Naive thymus-derived CD8-positive, alpha-beta T cell (primary cell): Measurements from ENCODE around the gene PRAME. TPM values are rescaled to one million over a fixed set of nuclear protein-coding genes. Genes with fewer than 3 reads are reported as not detected.
"Not testable (repeated sequence)": the region's sequence is repeated elsewhere in the genome, so short reads cannot be mapped to it uniquely, and the experiment has no call there.

Experiments
- ATAC-seq, 2 donors: fragments of 150-1000 bp; cut with Tn5 transposase in 1 of 2; sonication (Bioruptor Pico), chemical (Tn5 transposase) in 1 of 2; 1 replicate in 1 of 2; 2 replicates in 1 of 2; pipeline ENCODE4 v1.10.0; 2021; ENCODE audit warnings: mild to moderate bottlenecking in 2 of 2, moderate library complexity in 2 of 2
- POLR2A ChIA-PET: fragments of 350-600 bp; sonication (Branson Sonifier 250); formaldehyde crosslinking; loops from one replicate; lab custom pipeline; 2021; ENCODE audit warnings: antibody characterized with exemption; lab: Charles Lee
- DNase-seq, 10 donors: peaks; one replicate each; pipeline versions ENCODE4 v3.0.0 to v3.0.0-alpha.2; 2020 to 2022
- H3K27ac Mint-ChIP-seq, 10 donors: one replicate each; pipeline ENCODE4 v1.8.0; 2020 to 2022; ENCODE audit warnings: mild to moderate bottlenecking in 10 of 10, mixed read lengths in 10 of 10, moderate library complexity in 4 of 10, inconsistent platforms in 1 of 10
- H3K27me3 Mint-ChIP-seq, 5 donors: one replicate each; pipeline ENCODE4 v1.8.0; 2021 to 2022; ENCODE audit warnings: mixed read lengths in 5 of 5
- H3K36me3 Mint-ChIP-seq, 3 donors: one replicate each; pipeline ENCODE4 v1.8.0; 2020 to 2022; ENCODE audit warnings: mixed read lengths in 3 of 3, mild to moderate bottlenecking in 2 of 3, inconsistent platforms in 1 of 3
- H3K4me1 Mint-ChIP-seq, 4 donors: one replicate each; pipeline ENCODE4 v1.8.0; 2021 to 2022; ENCODE audit warnings: mixed read lengths in 4 of 4
- H3K4me3 Mint-ChIP-seq, 10 donors: one replicate each; pipeline ENCODE4 v1.8.0; 2020 to 2022; ENCODE audit warnings: mild to moderate bottlenecking in 10 of 10, mixed read lengths in 10 of 10, moderate library complexity in 6 of 10, inconsistent platforms in 1 of 10
- H3K9me3 Mint-ChIP-seq, 9 donors: one replicate each; pipeline ENCODE4 v1.8.0; 2020 to 2022; ENCODE audit warnings: mixed read lengths in 9 of 9, mild to moderate bottlenecking in 3 of 9, inconsistent platforms in 1 of 9, moderate library complexity in 1 of 9
- polyA plus RNA-seq, 3 donors: library from polyadenylated mRNA; unstranded; fragments of 300-500 nt; fragmentation: Illumina TruSeq; gene quantifications; one replicate each; pipeline ENCODE4 v1.2.3, GENCODE V29; 2021
- total RNA-seq, 8 experiments: library from RNA in 2 of 8; stranded (reverse) in 2 of 8; gene quantifications; one replicate each; pipeline ENCODE4 v1.2.3 and lab custom pipeline; 2021 to 2026

PRAME gene
- total and polyA plus RNA-seq, 5 experiments from 2014 or later = not detected

DNA sequence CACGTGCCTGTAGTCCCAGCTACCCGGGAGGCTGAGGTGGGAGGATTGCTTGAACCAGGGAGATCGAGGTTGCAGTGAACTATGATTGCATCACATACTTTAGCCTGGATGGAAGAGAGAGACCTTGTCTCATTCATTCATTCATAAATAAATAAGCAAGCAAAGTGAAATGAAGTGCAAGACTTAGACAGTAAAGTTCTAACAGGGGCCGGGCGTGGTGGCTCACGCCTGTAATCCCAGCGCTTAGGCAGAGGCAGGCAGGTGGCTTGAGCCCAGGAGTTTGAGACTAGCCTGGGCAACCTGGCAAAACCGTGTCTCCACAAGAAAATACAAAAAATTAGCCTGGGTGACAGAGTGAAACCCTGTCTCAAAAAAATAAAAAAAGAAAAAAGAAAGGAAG, 37.4 kb downstream of the PRAME start:
- POLR2A ChIA-PET = no interaction called here
- ATAC-seq = no peak
- Mint-ChIP-seq H3K4me1 (no peaks in the 10 kb centered on the region), H3K4me3 (no peak overlapping the region), H3K36me3 (no peaks in the 10 kb centered on the region), H3K9me3 (no peaks in the 10 kb centered on the region), H3K27me3 (peaks cover 15 to 28% (median 19%) of the 10 kb centered on the region in 5 donors), H3K27ac (peak overlapping the region in 1 of 10 donors; percentile 63)
- no peak for DNase-seq

DNA sequence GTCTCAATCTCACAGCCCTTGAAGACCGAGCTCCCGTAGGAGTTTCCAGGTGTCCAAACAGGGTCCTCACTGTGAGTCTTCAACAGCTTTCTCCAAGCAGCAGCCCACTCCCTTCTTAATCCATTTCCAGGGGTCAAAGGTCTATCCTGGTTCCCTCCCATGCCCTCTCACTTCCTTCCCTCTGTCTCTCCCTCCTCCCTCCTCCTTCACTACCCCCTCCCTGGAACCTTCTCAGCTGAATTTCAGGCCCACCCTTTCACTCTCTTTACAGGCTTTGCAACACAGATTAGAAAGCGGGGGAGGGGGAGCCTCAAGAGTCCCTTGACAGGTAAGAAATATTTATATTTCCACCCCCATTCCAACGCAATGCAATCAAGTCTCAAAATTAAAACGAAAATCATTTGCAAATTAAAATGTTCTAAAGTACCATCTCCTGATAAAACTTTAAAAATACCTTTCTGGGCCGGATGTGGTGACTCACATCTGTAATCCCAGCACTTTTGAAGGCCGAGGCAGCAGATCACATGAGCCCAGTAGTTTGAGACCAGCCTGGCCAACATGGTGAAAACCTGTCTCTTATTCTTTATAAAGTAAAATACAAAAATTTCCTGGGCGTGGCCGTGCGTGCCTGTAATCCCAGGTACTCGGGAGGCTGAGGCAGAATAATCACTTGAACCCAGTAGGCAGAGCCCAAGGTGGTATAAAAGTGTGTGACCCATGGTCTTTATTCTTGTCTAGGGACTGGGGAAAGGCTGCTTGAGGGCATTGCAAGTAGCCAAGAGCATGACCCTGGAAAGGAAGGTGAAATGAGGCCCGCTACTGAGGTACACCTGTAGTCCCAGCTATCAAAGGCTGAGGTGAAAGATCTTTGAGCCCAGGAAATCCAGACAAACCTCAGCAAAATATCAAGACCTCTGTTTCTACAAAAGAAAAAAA, 38.1 kb downstream of the PRAME start:
- no peaks in the 10 kb centered on the region for H3K4me1 Mint-ChIP-seq

DNA sequence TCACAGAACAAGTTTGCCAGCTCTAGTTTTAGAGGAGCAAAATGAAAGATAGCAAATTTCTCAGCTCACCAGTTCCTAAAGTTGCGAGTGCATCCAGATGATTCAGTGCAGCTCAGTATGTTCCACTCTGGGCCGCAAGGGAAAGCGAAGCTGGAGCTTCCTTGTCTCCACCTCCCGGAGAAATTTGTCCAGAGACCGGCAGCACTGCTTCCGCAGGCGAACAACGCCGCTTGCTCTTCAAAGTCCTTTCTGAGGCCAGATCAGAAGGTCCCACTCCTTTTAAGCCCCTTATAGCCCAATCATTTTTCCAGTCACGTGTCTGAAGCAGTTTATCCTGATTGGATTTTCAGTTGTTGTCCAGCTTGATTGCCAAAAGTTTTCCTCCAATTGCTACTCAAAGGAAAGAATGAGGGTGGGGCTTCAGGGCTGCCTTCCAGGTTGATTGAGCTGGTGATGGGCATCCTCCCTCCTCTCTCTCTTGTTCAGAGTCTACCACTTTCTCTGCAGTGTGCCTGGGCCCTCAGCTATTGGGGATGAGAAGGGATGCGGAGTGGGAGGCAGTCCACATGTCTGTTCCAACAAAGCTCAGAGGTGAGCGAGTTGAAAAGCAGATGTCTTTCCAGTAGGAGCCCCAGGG, 38.9 kb downstream of the PRAME start, which contains the start of gene ZNF280A:
Gene ZNF280A, minus strand, starts transcription at position 251 of the 637 bp plus-strand sequence. CDS start 4,640 bp downstream, outside the sequence.
- Mint-ChIP-seq H3K27me3 (peaks cover 19 to 35% (median 22%) of the 10 kb centered on the region in 5 donors), H3K36me3 (no peaks in the 10 kb centered on the region), H3K4me3 (no peak within 1 kb of the TSS), H3K9me3 (no peaks in the 10 kb centered on the region), H3K27ac (peak within 1 kb of the TSS in 2 of 10 donors; percentile 10 to 13), H3K4me1 (no peaks in the 10 kb centered on the region)
- DNase-seq (no peak), ATAC-seq (no peak)
- POLR2A ChIA-PET = no interaction called here

More for the DNA sequence above, 38.1 kb downstream of the PRAME start:
- Mint-ChIP-seq H3K27ac (peak overlapping the region in 1 of 10 donors; percentile 10), H3K4me3 (no peak overlapping the region), H3K36me3 (no peaks in the 10 kb centered on the region), H3K27me3 (peaks cover 21 to 35% (median 21%) of the 10 kb centered on the region in 5 donors), H3K9me3 (no peaks in the 10 kb centered on the region)
- POLR2A ChIA-PET = no interaction called here
- DNase-seq = no peak
- no peak for ATAC-seq

DNA sequence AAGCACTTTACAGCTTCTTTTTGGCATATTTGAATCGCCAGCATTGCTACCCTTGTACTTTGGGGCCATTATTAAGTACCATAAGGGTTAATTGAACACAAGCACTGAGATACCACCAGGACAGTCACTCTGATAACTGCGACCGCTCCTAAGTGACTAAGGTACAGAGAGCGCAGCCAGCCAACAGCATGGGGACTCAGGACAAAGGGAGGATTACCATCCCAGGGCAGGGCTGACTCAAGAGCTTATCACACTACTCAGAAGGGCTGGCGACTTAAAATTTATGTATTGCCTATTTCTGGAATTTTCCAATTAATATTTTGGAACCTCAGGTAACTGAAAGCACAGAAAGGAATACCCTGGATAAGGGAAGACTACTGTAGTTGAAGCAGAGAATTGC, 39.5 kb downstream of the PRAME start:
- DNase-seq = no peak
- Mint-ChIP-seq H3K4me3 (no peak overlapping the region), H3K27ac (no peak overlapping the region), H3K36me3 (no peaks in the 10 kb centered on the region), H3K4me1 (no peaks in the 10 kb centered on the region), H3K27me3 (peaks cover 21 to 39% (median 28%) of the 10 kb centered on the region in 5 donors), H3K9me3 (no peaks in the 10 kb centered on the region)
- ATAC-seq = no peak
- POLR2A ChIA-PET = no interaction called here

DNA sequence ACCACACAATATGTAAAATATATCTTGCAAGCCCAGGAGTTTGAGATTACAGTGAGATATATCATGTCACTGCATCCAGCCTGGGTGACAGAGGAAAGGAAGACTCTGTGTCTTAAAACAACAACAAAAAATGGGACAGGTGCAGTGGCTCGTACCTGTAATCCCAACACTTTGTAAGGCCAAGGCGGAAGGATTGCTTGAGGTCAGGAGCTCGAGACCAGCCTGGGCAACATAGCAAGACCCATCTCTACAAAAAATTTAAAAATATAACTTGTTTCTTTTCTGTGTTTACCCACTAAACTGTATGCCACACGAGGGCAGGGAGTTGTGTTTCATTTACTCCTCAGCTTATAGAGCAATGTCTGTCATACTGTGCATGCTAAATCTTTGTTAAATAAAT, 42.1 kb downstream of the PRAME start:
- no peak overlapping the region for H3K4me3 Mint-ChIP-seq
- no peaks in the 10 kb centered on the region for H3K36me3 Mint-ChIP-seq
- no peak for DNase-seq
- POLR2A ChIA-PET = no interaction called here
- no peak overlapping the region for H3K27ac Mint-ChIP-seq
- H3K9me3 Mint-ChIP-seq = no peaks in the 10 kb centered on the region
- no peak for ATAC-seq
- peaks cover 21 to 28% (median 27%) of the 10 kb centered on the region in 5 donors for H3K27me3 Mint-ChIP-seq
- no peaks in the 10 kb centered on the region for H3K4me1 Mint-ChIP-seq

DNA sequence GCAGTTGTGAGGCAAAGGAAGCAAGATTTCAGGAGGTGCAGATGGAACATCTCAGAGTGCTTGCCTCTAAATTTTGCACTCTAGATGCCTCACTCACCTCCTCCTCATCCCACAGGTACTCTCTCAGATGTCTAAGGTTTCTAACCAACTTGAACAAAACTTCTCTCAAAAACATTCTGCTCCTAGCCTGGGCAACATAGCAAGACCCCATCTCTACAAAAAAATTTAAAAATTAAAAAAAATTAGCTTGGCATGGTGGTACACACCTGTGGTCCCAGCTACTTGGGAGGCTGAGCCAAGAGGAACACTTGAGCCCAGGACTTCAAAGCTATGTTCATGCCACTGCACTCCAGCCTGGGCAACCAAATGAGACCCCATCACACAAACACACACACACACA, 43.2 kb downstream of the PRAME start:
- no peaks in the 10 kb centered on the region for H3K4me1 Mint-ChIP-seq
- peaks cover 0 to 5% (median 5%) of the 10 kb centered on the region in 3 donors for H3K36me3 Mint-ChIP-seq
- POLR2A ChIA-PET = no interaction called here
- ATAC-seq (no peak), DNase-seq (no peak)
- peaks cover 20 to 29% (median 27%) of the 10 kb centered on the region in 5 donors for H3K27me3 Mint-ChIP-seq
- no peak overlapping the region for H3K4me3 Mint-ChIP-seq
- no peak overlapping the region for H3K27ac Mint-ChIP-seq
- peaks cover 0 to 6% (median 0%) of the 10 kb centered on the region in 9 donors for H3K9me3 Mint-ChIP-seq

DNA sequence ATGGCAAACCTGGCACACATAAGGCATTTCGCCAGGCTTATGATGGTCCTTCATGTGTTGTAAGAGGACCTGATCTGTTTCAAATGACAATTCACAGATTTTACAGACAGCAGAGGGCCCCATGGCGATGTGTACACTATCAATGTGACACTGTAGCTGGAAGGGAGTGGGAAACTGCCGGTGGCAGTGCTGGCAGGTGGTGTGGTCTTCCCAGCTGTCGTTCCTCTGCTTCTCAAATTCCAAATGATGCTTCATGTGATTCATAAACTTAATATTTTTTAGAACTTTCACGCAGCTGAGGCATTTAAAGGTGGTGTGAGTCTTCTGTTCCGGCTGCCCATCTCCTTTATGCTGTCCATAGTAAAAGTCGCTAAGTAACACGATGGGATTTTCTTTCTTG, 44.6 kb downstream of the PRAME start:
- H3K27ac Mint-ChIP-seq, H3K4me3 Mint-ChIP-seq, DNase-seq, ATAC-seq, H3K4me1 Mint-ChIP-seq, H3K36me3 Mint-ChIP-seq, POLR2A ChIA-PET: not testable (repeated sequence)
- H3K9me3 Mint-ChIP-seq = peaks cover 0 to 13% (median 2%) of the 10 kb centered on the region in 9 donors
- H3K27me3 Mint-ChIP-seq = peaks cover 17 to 28% (median 23%) of the 10 kb centered on the region in 5 donors

DNA sequence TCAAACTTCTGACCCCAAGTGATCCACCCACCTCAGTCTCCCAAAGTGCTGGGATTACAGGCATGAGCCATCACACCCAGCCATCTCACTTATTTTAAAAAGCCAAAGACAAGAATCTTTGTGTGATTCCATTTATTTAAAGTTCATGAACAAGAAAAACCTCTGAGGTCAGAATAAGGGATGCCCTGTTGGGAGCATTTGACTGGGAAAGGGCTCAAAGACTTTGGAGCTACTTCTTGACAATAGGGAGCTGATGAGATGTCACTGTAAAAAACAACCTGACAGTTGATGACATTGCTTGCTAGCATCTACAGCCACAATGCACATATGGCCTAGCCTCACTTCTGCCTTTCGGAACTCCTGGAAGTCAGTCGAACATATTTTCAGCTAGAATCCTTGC, 45.4 kb downstream of the PRAME start:
- peaks cover 15 to 28% (median 22%) of the 10 kb centered on the region in 5 donors for H3K27me3 Mint-ChIP-seq
- peaks cover 2 to 3% (median 2%) of the 10 kb centered on the region in 4 donors for H3K4me1 Mint-ChIP-seq
- no peak for DNase-seq
- POLR2A ChIA-PET = no interaction called here
- H3K4me3 Mint-ChIP-seq = no peak overlapping the region
- H3K27ac Mint-ChIP-seq = no peak overlapping the region
- peaks cover 0 to 15% (median 2%) of the 10 kb centered on the region in 9 donors for H3K9me3 Mint-ChIP-seq
- ATAC-seq = no peak
- peaks cover 0 to 5% (median 5%) of the 10 kb centered on the region in 3 donors for H3K36me3 Mint-ChIP-seq

DNA sequence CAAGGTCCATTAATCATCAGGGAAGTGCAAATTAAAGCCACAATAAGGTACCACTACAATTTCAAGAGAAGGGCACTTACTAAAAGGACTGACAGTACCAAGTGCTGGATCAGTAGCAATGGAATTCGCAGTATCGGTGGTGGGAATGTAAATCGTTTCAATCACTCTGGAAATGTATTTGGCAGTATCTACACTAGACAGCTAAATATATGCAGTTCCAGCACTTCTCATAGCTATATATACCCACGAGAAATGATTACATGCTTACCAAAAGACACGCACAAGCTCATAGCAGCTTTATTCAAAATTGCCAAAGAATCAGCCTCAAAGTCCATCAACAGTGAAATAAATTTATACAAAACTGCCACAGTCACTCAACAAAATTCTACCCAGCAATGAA, 46.1 kb downstream of the PRAME start:
- POLR2A ChIA-PET = interaction anchor here (0.6 kb wide), 1 partner anchor 20 kb away, joined by 3 read pairs; no protein-coding TSS in a partner anchor
- Mint-ChIP-seq H3K27ac (no peak overlapping the region), H3K4me3 (no peak overlapping the region), H3K36me3 (peaks cover 0 to 5% (median 5%) of the 10 kb centered on the region in 3 donors), H3K9me3 (peaks cover 0 to 15% (median 2%) of the 10 kb centered on the region in 9 donors), H3K4me1 (peaks cover 3 to 8% (median 4%) of the 10 kb centered on the region in 4 donors), H3K27me3 (peaks cover 15 to 28% (median 22%) of the 10 kb centered on the region in 5 donors)
- DNase-seq = no peak
- no peak for ATAC-seq

DNA sequence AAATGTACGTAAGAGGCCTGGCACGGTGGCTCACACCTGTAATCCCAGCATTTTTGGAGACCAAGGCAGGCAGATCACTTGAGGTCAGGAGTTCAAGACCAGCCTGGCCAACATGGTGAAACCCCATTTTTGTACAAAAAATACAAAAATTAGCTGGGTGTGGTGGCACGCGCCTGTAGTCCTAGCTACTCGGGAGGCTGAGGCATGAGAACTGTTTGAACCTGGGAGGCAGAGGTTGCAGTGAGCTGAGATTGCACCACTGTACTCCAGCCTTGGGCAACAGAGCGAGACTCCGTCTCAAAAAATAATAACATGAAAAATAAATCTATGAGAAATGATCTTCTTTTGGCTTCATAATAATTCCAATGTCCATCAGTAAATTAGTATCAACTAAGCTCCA, 48.2 kb downstream of the PRAME start:
- H3K27ac Mint-ChIP-seq, H3K4me3 Mint-ChIP-seq, ATAC-seq, H3K36me3 Mint-ChIP-seq, POLR2A ChIA-PET, DNase-seq: not testable (repeated sequence)
- Mint-ChIP-seq H3K27me3 (peaks cover 12 to 14% (median 13%) of the 10 kb centered on the region in 5 donors), H3K4me1 (peaks cover 12 to 24% (median 16%) of the 10 kb centered on the region in 4 donors), H3K9me3 (peaks cover 0 to 15% (median 2%) of the 10 kb centered on the region in 9 donors)

DNA sequence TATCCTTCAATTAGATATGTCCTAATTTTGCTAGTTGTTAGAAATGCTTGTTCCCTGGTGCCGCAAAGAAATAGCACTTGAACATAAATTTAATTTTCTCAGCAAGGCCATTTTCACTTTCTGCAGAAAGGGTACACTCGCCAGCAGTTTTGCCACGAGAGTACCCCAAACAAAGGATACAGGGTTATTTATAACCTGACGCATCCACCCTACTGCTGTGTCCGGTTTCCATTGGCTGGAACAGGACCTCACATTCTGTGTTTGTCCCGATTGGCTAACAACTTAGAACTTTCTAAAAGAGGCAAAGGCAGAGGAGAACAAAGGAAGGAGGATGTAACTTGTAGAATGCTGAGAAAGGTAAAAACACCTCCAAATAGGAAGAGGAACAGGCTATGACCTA, 49.2 kb downstream of the PRAME start:
- Mint-ChIP-seq H3K9me3 (peaks cover 0 to 15% (median 3%) of the 10 kb centered on the region in 9 donors), H3K4me3 (peak overlapping the region in 8 of 10 donors; percentile 32 to 87 (median 50)), H3K4me1 (peaks cover 14 to 26% (median 18%) of the 10 kb centered on the region in 4 donors), H3K27me3 (peaks cover 4 to 12% (median 7%) of the 10 kb centered on the region in 5 donors), H3K27ac (peak overlapping the region in 2 of 10 donors; percentile 18 to 61), H3K36me3 (peaks cover 6 to 14% (median 10%) of the 10 kb centered on the region in 3 donors)
- ATAC-seq, DNase-seq, POLR2A ChIA-PET: not testable (repeated sequence)
